HG03159 (cell line): Measurements from ENCODE around the gene CFAP74.
"Not testable (repeated sequence)": the region's sequence is repeated elsewhere in the genome, so short reads cannot be mapped to it uniquely, and the experiment has no call there.

ENCODE experiments used
- ATAC-seq: cut with Tn5 transposase; IDR thresholded peaks from one replicate; pipeline ENCODE4 v1.9.1; 2021; ENCODE audit warnings: mild to moderate bottlenecking, moderate library complexity; ENCODE audit not compliant: unreplicated experiment

CFAP74 gene

DNA sequence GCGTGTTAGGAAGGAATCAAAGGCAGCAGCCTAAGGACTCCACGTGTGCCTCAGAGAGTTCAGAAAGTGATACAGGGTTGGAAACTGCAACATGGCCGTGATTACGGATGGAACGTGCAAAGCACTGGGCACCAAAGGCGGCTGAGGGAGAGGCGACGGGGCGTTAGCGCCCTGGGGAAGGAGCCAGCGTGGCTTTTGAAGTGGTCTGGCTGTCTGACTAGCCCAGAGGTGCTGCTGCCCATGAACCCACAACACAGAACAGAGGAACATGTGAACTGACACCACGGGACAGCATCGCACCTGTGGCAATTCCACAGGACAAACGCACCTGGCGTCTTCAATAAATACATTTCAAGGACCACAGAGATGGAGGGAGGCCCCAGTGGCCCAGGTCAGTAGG is 66.5 kb downstream of the CFAP74 start:
- ATAC-seq, result no peak

DNA sequence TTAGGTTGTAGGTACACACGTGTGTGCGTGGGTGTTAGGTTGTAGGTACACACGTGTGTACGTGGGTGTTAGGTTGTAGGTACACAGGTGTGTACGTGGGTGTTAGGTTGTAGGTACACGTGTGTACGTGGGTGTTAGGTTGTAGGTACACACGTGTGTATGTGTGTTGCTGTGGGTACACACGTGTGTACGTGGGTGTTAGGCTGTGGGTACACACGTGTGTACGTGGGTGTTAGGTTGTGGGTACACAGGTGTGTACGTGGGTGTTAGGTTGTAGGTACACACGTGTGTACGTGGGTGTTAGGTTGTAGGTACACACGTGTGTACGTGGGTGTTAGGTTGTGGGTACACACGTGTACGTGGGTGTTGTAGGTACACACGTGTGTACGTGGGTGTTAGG is 68.7 kb downstream of the CFAP74 start:
- ATAC-seq, result not testable (repeated sequence)

GRCh38 chr1:1929639-1930545 is 73.7 kb downstream of the CFAP74 start:
- no peak for ATAC-seq

DNA sequence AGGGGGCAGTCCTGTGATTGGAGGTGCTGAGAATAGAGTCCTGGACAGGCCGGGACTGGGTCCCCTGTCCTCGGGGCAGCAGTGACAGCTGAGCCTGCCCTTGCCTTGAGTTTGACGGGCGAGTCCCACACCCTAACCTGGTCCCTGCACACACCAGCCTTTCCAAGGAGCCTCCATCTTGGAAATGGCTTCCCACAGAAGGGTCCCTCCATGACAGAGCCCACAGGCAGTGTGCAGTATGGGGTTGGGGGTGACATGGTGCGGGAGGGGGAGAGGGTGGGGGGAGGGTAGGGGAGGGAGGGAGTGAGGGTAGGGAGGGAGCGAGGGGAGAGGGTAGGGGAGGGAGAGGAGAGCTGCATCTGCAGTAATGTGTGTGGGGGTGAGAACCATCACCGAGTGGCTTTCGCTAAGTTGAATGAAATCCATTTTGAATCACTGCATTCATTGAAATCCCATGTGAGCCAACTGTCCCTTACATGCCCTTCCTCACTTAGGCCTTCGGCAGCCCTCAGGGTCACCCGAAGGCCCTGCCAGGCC is 74.4 kb downstream of the CFAP74 start:
- ATAC-seq, result no peak

GRCh38 chr1:1928231-1929101 is 75.1 kb downstream of the CFAP74 start:
- ATAC-seq, result no peak

DNA sequence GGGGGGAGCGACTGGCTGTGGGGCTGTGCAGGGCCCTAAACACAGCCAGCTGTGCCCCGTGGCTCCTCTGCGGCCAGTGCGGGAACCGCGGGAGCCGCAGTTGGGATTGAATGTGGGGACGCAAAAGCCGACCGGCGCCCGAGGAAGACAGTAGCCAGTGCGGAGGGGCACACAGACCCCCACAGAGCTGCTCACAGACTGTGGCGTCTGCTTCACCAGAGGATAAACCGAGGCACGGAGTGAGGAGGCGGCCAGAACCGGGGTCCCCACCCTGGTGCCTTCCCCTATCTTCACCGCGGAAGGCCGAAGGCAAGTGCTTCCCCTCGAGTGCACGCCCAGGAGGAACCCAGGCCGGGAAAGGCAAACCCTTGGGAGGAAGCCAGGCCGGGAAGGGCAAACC is 75.8 kb downstream of the CFAP74 start:
- no peak for ATAC-seq

- no peak for ATAC-seq
Observed at GRCh38 chr1:1926886-1927660, 76.5 kb downstream of the CFAP74 start.

DNA sequence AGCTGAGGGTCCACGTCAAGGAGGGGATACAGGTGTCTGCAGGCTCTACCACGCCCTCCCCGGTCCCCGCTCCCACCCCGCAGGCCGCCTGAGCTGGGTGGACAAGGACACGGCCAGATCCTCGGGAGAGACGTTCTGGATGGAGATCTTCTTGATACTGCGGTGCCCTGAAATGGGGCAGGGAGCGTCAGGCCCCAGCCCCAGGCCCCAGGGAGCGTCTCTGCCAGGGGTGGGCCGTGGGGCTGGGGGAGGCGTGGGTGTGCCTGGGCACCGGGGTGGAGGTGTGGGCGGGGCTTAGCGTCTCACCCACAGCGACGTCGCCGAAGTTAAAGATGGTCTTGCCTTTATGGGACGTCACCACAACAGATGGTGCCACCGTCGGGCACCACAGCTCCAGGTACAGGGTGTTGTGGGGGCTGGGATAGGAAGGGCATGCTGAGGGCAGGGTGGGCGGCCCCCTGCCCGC is 77.2 kb downstream of the CFAP74 start:
- no peak for ATAC-seq

- ATAC-seq, result no peak
Observed at GRCh38 chr1:1925437-1926345, 77.9 kb downstream of the CFAP74 start.

DNA sequence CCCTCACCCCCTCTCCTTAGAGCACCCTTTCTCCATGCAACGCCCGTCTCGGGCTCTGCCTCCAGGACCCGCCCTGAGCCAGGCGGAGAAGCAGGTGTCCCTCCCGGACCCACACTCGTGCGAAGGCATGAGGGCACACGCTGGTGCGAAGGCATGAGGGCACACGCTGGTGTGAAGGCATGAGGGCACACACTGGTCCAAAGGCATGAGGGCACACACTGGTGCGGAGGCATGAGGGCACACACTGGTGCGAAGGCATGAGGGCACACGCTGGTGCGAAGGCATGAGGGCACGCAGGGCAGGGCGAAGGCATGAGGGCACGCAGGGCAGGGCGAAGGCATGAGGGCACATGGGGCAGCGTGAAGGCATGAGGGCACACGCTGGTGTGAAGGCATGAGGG is 78.7 kb downstream of the CFAP74 start:
- ATAC-seq, result no peak

DNA sequence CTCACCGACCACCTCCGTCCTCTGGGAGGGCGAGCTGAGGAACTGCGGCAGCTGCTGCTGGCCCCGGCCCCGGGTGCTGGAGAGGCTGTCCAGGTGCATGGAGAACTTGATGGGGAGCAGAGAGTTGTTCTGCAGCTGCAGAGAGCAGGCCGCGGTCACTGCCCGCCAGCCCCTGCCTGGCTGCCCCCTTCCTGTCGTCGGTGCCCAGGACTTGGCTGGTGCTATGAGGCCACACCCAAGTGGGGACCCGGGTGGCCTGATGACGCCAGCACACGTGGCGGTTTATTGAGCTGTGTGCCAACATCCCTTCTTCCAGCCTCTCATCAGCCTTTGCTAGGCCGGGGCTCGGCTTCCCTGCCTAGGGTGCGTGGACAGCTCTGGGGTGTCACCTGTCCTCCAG is 79.2 kb downstream of the CFAP74 start:
- no peak for ATAC-seq

DNA sequence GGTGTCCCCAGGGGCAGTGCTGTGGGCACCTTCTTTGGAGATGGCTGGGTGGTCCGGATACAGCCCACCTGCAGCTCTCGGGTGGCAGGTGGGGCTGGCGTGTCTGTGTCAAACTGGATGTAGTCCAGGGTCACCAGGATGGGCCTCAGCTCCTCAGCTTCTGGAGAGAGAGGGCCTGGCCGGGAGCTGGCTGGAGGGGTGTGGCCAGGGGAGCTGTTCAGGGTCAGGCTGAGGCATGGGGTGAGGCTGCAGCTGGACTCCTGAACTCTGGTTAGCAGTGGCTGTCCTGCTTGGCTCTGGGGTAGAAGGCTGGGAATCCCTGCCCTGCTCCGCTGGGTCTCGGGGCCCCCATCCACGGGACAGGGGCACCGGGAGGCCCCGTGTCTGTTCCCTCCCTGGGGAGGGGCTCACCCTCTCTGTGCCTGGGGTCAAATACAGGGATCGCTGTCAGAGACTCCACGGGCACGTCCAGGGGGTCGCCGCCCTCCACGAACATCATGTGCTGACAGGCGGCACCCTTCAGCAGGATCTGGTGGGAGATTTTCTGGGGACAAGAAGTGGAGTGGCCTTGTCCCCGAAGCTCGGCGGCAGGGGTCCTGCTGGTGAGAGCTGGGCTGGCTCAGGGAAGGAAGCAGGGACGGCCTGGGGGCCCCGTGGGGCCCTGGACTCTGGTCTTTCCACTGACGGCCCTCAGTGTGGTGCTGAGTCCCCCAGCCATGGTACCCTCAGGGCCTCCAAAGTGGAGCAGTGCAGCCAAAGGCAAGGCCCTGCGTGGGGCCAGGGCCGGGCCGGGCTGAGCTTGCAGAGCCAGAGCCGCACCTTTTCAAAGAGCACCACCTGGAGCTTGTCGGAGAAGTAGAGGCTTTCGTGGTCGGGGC is 80.4 kb downstream of the CFAP74 start:
- ATAC-seq, result no peak

- no peak for ATAC-seq
Observed at GRCh38 chr1:1922702-1922955, 81.0 kb downstream of the CFAP74 start.

DNA sequence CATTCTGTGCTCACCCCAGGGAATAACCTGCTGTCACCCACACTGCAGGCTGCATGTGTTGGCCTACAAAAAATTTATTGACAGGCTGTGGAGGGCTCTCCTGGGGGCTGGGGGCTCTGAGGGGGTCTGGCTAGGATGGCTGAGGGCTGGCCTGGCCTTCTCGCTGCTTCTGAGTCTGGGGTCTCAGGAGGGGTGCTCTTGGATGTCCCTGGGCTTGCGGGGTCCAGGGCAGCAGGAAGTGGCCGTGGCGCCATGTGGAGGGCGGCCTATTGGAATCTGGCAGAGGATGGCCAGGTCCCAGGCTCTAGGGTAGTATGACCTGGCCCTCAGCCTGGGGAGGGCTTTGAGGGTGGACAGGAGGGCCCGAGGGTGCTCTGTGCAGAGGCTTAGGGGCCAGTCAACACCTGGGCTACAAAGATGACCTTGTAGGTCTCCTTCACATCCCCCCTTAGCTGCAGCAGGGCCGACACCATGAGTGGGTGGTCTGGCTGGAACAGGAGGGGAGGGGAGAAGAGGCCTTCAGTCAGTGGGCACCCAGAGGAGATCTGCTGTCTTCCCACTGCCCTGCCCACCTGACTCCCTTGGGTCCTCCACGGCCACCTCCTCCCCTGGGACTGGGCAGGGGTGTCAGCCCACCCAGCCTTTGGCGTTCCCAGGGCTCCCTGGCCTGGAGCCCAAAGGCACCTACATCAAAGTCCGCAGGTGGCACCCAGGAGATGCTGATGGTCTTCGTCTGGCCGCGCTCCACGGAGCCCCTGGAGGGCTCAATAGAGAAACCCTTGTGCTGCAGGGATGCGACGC is 81.5 kb downstream of the CFAP74 start:
- no peak for ATAC-seq

DNA sequence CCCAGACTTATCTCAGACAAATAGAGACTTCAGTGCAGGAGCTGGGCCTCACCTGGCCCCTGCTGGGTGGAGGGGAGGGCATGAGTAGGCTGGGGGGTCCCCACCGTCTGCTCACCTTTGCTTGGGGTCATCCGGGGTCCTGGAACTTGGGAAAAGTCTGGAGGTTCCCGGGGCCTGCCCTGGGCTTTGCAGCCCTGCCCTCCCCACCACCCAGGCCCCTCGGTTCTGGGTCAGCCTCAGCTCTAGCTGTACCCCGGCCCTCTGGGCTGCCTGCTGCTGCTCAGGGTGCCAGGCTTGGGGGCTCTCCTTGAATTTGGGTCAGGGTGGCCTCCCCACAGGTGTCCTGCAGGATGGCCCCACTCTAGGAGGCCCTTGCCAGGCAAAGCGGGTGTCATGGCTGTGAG is 82.1 kb downstream of the CFAP74 start:
- no peak for ATAC-seq

GRCh38 chr1:1920608-1921458 is 82.8 kb downstream of the CFAP74 start:
- no peak for ATAC-seq

GRCh38 chr1:1920057-1920607 is 83.5 kb downstream of the CFAP74 start:
- ATAC-seq, result no peak
